Loucy (cell line): ENCODE results near the gene RHEB.

Source experiments
- CTCF ChIP-seq: fragments of 200-600 bp; sonication (generic); conservative IDR thresholded peaks from 2 replicates; pipeline ENCODE4 v1.5.1; 2014; ENCODE audit warnings: mild to moderate bottlenecking, antibody characterized with exemption, low read length
- EZH2phosphoT487 ChIP-seq: fragments of 200-600 bp; IDR thresholded peaks from 2 replicates; pipeline ENCODE4 v1.6.1; 2018; ENCODE audit warnings: antibody characterized with exemption, mild to moderate bottlenecking, moderate library complexity, borderline replicate concordance

- TF ChIP-seq CTCF: no peak
- no peak for TF ChIP-seq EZH2phosphoT487
Observed at GRCh38 chr7:151455690-151456089, 64.0 kb downstream of the RHEB start.
